HTR-8/SVneo (cell line): ENCODE data around the gene KRT85.

ENCODE experiments used
- DNase-seq: peaks from one replicate; pipeline ENCODE4 v3.0.0; 2011; ENCODE audit warnings: low spot score, mixed read lengths; ENCODE audit not compliant: insufficient read length
- FAIRE-seq: peaks from 2 replicates; lab custom pipeline; 2011; peaks lifted over from hg19 to GRCh38; lab: Jason Lieb, UNC

The KRT85 gene

DNA sequence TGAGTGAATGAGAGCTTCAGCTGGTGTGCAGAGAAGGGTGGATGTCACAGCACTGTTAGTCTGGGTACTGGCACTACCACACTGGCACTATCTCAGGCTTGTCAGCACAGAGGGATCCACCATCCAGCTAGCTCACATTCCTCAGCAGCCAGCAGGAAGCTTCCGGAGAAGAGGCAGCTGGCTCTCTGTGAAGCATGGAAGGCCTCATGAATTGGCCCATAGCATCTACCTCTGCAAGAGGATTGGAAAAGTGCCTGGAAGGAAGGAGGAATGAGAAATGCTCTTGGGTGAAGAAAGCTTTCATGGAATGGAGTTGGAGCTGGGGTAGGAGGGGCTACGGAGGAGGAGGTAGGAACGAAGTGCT lies 56.0 kb downstream of the KRT85 start:
- FAIRE-seq (no peak), DNase-seq (no peak)

DNA sequence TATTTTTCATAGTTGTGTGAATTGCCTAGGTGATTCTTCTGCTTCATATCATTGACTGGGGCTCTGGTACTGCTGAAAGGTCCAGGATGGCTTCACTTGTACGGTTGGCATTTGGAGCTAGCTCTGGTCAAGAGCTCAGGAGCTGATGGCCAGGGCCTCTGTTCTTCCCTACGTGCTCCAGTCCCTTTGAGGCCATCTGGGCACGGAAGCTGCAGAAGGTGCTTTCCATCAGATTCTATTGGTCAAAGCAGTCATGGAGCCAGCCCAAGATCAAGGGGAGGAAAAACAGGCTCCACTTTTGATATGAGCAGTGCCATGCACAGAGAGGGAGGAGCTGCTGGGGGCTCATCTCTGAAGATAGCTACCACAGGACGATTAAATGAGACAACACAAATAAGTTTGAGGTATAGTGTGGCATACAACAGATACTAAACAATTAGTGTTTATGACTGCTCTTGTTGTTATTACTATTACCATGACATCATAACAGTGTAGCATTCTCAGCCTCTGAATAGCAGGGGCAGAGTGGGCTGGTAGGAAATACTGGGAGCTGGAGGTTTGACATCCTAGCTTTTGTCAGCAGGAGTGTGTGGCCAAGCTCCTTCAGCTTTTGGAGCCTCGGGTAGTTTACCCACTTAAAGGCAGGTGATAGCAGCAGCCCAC lies 56.5 kb downstream of the KRT85 start:
- DNase-seq (no peak), FAIRE-seq (no peak)
